PC-9 (cell line): ENCODE data around the gene DSCAML1. TPM values are rescaled to one million over a fixed set of nuclear protein-coding genes. Genes with fewer than 3 reads are reported as not detected.

ENCODE experiments used
- BruUV-seq: library from RNA; stranded (reverse); fragments of 400-500 nt; replicated peaks from 2 replicates; lab custom pipeline; 2021; lab: Mats Ljungman, UMichigan
- CTCF ChIA-PET: fragments of 300-600 bp; sonication (Branson Sonifier 250); formaldehyde crosslinking; loops from one replicate; lab custom pipeline; 2022; ENCODE audit warnings: antibody characterized with exemption; lab: Charles Lee
- POLR2A ChIA-PET: fragments of 300-600 bp; sonication (Branson Sonifier 250); formaldehyde crosslinking; loops from one replicate; lab custom pipeline; 2022; ENCODE audit warnings: antibody characterized with exemption; ENCODE audit not compliant: unreplicated experiment; lab: Charles Lee
- DNase-seq, 2 experiments: peaks; one replicate each; pipeline versions ENCODE4 v3.0.0 to v3.0.0-alpha.2; 2015 to 2022; ENCODE audit warnings: mixed read lengths in 1 of 2
- H2AFZ ChIP-seq: fragments of 200-600 bp; sonication (generic); 2 replicates; pipeline ENCODE4 v1.8.1; 2017; ENCODE audit warnings: antibody characterized with exemption
- H3F3A ChIP-seq: fragments of 200-600 bp; sonication (generic); 2 replicates; pipeline ENCODE4 v1.8.1; 2017; ENCODE audit warnings: antibody characterized with exemption, mild to moderate bottlenecking, low read depth; ENCODE audit not compliant: insufficient read depth
- H3K27ac ChIP-seq: fragments of 200-600 bp; sonication (generic); 2 replicates; pipeline ENCODE4 v1.6.1; 2016; ENCODE audit warnings: mixed run types
- H3K27me3 ChIP-seq: fragments of 200-600 bp; sonication (generic); 2 replicates; pipeline ENCODE4 v1.6.1; 2016; ENCODE audit warnings: low read depth, mixed run types; ENCODE audit not compliant: insufficient read depth
- H3K36me3 ChIP-seq: fragments of 200-600 bp; sonication (generic); 2 replicates; pipeline ENCODE4 v1.6.1; 2016; ENCODE audit warnings: low read depth, mixed run types
- H3K4me1 ChIP-seq: fragments of 200-600 bp; sonication (generic); replicated peaks from 2 replicates; pipeline ENCODE4 v1.6.1; 2016; ENCODE audit warnings: mixed run types; ENCODE audit not compliant: insufficient read depth
- H3K4me2 ChIP-seq: fragments of 200-600 bp; sonication (generic); 2 replicates; pipeline ENCODE4 v1.6.1; 2017; ENCODE audit warnings: mixed run types
- H3K4me3 ChIP-seq: fragments of 200-600 bp; sonication (generic); 2 replicates; pipeline ENCODE4 v1.6.1; 2016; ENCODE audit warnings: mixed run types
- H3K79me2 ChIP-seq: fragments of 200-600 bp; sonication (generic); 2 replicates; pipeline ENCODE4 v1.6.1; 2017; ENCODE audit warnings: low read depth, mixed run types
- H3K9me2 ChIP-seq: fragments of 200-600 bp; sonication (generic); 2 replicates; pipeline ENCODE4 v1.8.1; 2017; ENCODE audit warnings: mild to moderate bottlenecking; ENCODE audit not compliant: insufficient read depth
- H3K9me3 ChIP-seq: fragments of 200-600 bp; sonication (generic); 2 replicates; pipeline ENCODE4 v1.8.1; 2016; ENCODE audit warnings: low read depth; ENCODE audit not compliant: insufficient read depth
- H4K20me1 ChIP-seq: fragments of 200-600 bp; sonication (generic); 2 replicates; pipeline ENCODE4 v1.8.1; 2017; ENCODE audit not compliant: insufficient read depth
- EZH2 ChIP-seq: fragments of 200-600 bp; sonication (generic); IDR thresholded peaks from 2 replicates; pipeline ENCODE4 v1.8.0; 2017; ENCODE audit warnings: antibody characterized with exemption, low read depth
- intact Hi-C: fragments of 100-400 bp; cut with micrococcal nuclease; formaldehyde crosslinking; loops from one replicate; pipeline ENCODE4 v1.10.0; 2022; ENCODE audit not compliant: unreplicated experiment
- total RNA-seq: library from RNA; stranded (reverse); gene quantifications from 2 replicates; pipeline ENCODE4 v1.2.3, GENCODE V29; 2021
- TF ChIP-seq, protein P1 (sequence below): fragments of 200-600 bp; sonication (generic); conservative IDR thresholded peaks from 2 replicates; pipeline ENCODE4 v1.6.1; 2017; ENCODE audit warnings: mixed run types, antibody characterized with exemption, mild to moderate bottlenecking, moderate library complexity

Gene DSCAML1
- total RNA-seq, 1 experiment from 2014 or later, result not detected

DNA sequence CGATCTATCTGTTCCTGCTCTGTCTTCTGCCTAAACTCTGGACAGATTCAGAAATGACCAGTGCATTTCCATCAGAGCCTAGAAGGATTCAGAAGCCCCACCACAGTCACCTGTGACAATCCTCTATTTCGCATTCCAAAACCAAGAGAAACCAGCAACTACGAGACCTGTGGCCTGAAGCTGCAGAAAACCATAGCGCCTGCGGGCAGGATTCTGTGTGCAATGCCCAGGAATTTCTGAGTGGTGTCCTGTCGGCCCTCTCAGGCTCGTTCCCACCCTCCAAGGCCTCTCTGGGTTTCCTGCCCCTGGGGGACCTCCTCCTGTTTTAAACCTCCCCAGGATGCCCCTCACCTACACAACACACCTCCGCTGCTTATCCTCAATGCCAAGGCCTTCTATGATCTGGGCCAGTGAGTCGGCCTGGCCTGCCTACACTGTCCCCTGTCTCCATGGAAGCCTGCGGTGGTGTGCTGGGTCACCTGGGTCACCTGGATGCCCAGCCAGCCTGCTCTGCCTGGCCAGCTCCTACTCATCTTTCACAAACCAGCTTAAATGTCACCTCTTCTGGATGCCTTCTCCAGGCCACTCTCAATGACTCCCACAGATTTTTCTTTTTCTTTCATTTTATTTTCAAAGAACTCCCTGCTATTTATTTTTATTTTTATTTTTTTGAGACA, 271.0 kb downstream of the DSCAML1 start:
- no peak overlapping the region for H3K4me2 ChIP-seq
- no peaks in the 10 kb centered on the region for H3K9me2 ChIP-seq
- TF ChIP-seq EZH2, result no peak
- TF ChIP-seq, protein P1, sequence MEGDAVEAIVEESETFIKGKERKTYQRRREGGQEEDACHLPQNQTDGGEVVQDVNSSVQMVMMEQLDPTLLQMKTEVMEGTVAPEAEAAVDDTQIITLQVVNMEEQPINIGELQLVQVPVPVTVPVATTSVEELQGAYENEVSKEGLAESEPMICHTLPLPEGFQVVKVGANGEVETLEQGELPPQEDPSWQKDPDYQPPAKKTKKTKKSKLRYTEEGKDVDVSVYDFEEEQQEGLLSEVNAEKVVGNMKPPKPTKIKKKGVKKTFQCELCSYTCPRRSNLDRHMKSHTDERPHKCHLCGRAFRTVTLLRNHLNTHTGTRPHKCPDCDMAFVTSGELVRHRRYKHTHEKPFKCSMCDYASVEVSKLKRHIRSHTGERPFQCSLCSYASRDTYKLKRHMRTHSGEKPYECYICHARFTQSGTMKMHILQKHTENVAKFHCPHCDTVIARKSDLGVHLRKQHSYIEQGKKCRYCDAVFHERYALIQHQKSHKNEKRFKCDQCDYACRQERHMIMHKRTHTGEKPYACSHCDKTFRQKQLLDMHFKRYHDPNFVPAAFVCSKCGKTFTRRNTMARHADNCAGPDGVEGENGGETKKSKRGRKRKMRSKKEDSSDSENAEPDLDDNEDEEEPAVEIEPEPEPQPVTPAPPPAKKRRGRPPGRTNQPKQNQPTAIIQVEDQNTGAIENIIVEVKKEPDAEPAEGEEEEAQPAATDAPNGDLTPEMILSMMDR, result no peak
- no peak for DNase-seq
- H4K20me1 ChIP-seq, result no peaks in the 10 kb centered on the region; the same call in 1 of the 2 replicates
- ChIA-PET CTCF (no interaction called here), POLR2A (no interaction called here)
- no peaks in the 10 kb centered on the region for H3K9me3 ChIP-seq
- intact Hi-C loops, result no loop called here
- no peaks in the 10 kb centered on the region for H3K4me1 ChIP-seq
- no peak overlapping the region for H3K27ac ChIP-seq
- H3K79me2 ChIP-seq, result no peaks in the 10 kb centered on the region
- H3K36me3 ChIP-seq, result no peaks in the 10 kb centered on the region
- H3K4me3 ChIP-seq, result no peak overlapping the region
- BruUV-seq, result no TSS peak
- no peak overlapping the region for H2AFZ ChIP-seq
- H3K27me3 ChIP-seq, result peaks cover 100% of the 10 kb centered on the region
- no peaks in the 10 kb centered on the region for H3F3A ChIP-seq

DNA sequence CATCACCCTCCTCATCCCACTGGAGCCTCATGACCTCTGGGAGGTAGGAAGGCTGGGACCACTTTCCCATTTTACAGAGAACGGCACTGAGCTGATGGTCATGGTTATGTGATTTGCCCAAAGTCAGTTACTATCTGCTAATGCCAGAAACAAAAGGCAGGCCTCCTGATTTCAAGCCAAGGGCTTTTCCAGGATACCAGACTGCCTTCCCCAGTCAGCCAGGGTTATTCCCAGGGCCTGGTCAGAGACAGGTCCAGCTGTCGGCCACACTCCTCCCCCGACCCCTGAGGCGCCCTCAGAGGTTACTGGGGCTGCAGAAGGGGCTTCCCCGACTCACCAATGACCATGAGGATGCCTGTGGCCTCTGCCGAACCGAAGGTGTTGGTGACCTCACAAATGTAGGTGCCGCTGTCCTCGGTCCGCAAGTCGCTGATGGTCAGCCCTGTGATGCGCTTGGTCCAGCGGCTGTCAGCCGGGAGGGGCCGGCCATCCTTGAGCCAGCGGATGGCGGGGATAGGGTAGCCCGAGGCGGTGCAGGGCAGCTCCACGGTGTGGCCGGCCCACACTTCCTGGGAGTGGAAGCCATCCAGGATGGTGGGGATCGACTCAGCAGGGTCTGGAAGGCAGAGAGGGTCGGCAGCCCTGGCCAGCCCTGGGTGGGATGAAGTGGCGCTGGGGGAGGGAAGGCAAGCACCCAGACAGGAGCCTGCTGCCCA, 272.4 kb downstream of the DSCAML1 start:
- no peak overlapping the region for H3K4me3 ChIP-seq
- no peak overlapping the region for H3K4me2 ChIP-seq
- H3K27ac ChIP-seq, result no peak overlapping the region
- H3K9me3 ChIP-seq, result no peaks in the 10 kb centered on the region
- TF ChIP-seq, protein P1, result no peak
- no peak for TF ChIP-seq EZH2
- no peaks in the 10 kb centered on the region for H3F3A ChIP-seq
- peaks cover 3% of the 10 kb centered on the region; the same call in 1 of the 2 replicates for H4K20me1 ChIP-seq
- H3K4me1 ChIP-seq, result no peaks in the 10 kb centered on the region
- intact Hi-C loops, result no loop called here
- ChIA-PET CTCF (no interaction called here), POLR2A (no interaction called here)
- H2AFZ ChIP-seq, result no peak overlapping the region
- BruUV-seq, result no TSS peak
- no peaks in the 10 kb centered on the region for H3K79me2 ChIP-seq
- no peak for DNase-seq
- H3K27me3 ChIP-seq, result peaks cover 100% of the 10 kb centered on the region
- H3K36me3 ChIP-seq, result no peaks in the 10 kb centered on the region
- H3K9me2 ChIP-seq, result no peaks in the 10 kb centered on the region

DNA sequence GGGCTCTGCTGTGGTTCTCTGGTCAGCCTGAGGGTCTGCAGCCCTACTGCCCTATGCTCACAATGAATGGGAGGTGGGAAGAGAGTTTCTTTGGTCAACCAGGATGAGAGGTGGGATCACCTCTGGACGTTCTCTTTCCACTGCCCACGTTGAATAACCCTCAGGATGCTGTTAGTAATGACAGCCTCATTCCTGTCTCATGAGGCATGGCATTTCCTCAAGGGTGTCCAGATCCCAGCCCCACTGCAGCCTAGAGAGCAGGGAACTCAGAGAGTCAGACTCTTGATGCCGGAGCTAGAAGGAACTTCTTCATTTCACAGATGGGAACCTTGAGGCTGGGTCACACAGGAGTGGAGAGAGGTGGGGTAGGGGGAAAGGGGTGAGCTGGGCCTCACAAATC, 273.3 kb downstream of the DSCAML1 start:
- no peak for TF ChIP-seq EZH2
- TF ChIP-seq, protein P1, result no peak
- Histone ChIP-seq H3K4me3 (no peak overlapping the region), H3K9me2 (no peaks in the 10 kb centered on the region), H3K4me2 (no peak overlapping the region), H3K9me3 (no peaks in the 10 kb centered on the region), H3K27ac (no peak overlapping the region), H4K20me1 (peaks cover 3% of the 10 kb centered on the region; the same call in 1 of the 2 replicates), H3F3A (no peaks in the 10 kb centered on the region), H3K79me2 (no peaks in the 10 kb centered on the region), H3K36me3 (no peaks in the 10 kb centered on the region), H2AFZ (no peak overlapping the region), H3K27me3 (peaks cover 100% of the 10 kb centered on the region), H3K4me1 (no peaks in the 10 kb centered on the region)
- no TSS peak for BruUV-seq
- intact Hi-C loops, result no loop called here
- ChIA-PET POLR2A (no interaction called here), CTCF (no interaction called here)
- no peak for DNase-seq
